Hepatocyte (in vitro differentiated cells): Measurements from ENCODE around the gene NRP1. TPM values are rescaled to one million over a fixed set of nuclear protein-coding genes. Genes with fewer than 3 reads are reported as not detected.

Source experiments
- DNase-seq: peaks from one replicate; pipeline ENCODE4 v3.0.0-alpha.2; 2016; ENCODE audit warnings: low spot score
- H2AFZ ChIP-seq: fragments of 200-600 bp; sonication (generic); 2 replicates; pipeline ENCODE4 v1.6.0; 2016; ENCODE audit warnings: antibody characterized with exemption, mild to moderate bottlenecking
- H3K27ac ChIP-seq: fragments of 200-600 bp; sonication (generic); 2 replicates; pipeline ENCODE4 v1.5.1; 2016; ENCODE audit warnings: mild to moderate bottlenecking
- H3K27me3 ChIP-seq: fragments of 200-600 bp; sonication (generic); 2 replicates; pipeline ENCODE4 v1.6.1; 2016
- H3K36me3 ChIP-seq: fragments of 200-600 bp; sonication (generic); replicated peaks from 2 replicates; pipeline ENCODE4 v1.5.1; 2016; ENCODE audit warnings: low read depth; ENCODE audit not compliant: insufficient read depth
- H3K4me1 ChIP-seq: fragments of 200-600 bp; sonication (generic); 2 replicates; pipeline ENCODE4 v1.5.1; 2016; ENCODE audit warnings: mild to moderate bottlenecking, moderate library complexity; ENCODE audit not compliant: insufficient read depth
- H3K4me2 ChIP-seq: fragments of 200-600 bp; sonication (generic); 2 replicates; pipeline ENCODE4 v1.6.0; 2016
- H3K4me3 ChIP-seq: fragments of 200-600 bp; sonication (generic); 2 replicates; pipeline ENCODE4 v1.5.1; 2016; ENCODE audit warnings: mild to moderate bottlenecking
- H3K79me2 ChIP-seq: fragments of 200-600 bp; sonication (generic); 2 replicates; pipeline ENCODE4 v1.6.0; 2017; ENCODE audit warnings: mild to moderate bottlenecking
- H3K9me2 ChIP-seq: fragments of 200-600 bp; sonication (generic); replicated peaks from 2 replicates; pipeline ENCODE4 v1.6.0; 2017; ENCODE audit warnings: mild to moderate bottlenecking; ENCODE audit not compliant: insufficient read depth
- H3K9me3 ChIP-seq: fragments of 200-600 bp; sonication (generic); 2 replicates; pipeline ENCODE4 v1.5.1; 2016; ENCODE audit warnings: low read depth, mild to moderate bottlenecking
- H4K20me1 ChIP-seq: fragments of 200-600 bp; sonication (generic); 2 replicates; pipeline ENCODE4 v1.6.0; 2016; ENCODE audit warnings: mild to moderate bottlenecking; ENCODE audit not compliant: insufficient read depth, poor library complexity, severe bottlenecking
- CTCF ChIP-seq: fragments of 200-600 bp; sonication (generic); IDR thresholded peaks from 2 replicates; pipeline ENCODE4 v1.5.1; 2016; ENCODE audit warnings: antibody characterized with exemption, mild to moderate bottlenecking; ENCODE audit not compliant: poor library complexity
- EZH2 ChIP-seq: fragments of 200-600 bp; sonication (generic); IDR thresholded peaks from 2 replicates; pipeline ENCODE4 v1.6.1; 2016; ENCODE audit warnings: antibody characterized with exemption, mild to moderate bottlenecking, borderline replicate concordance
- EZH2phosphoT487 ChIP-seq: fragments of 200-600 bp; sonication (generic); IDR thresholded peaks from one replicate; pipeline ENCODE4 v1.6.1; 2018; ENCODE audit warnings: antibody characterized with exemption, mild to moderate bottlenecking, low read depth, moderate library complexity; ENCODE audit not compliant: unreplicated experiment, severe bottlenecking
- WGBS: methylation state at CpG from one replicate; pipeline ENCODE4 v1.1.6; 2016; ENCODE audit warnings: low lambda C conversion rate; ENCODE audit errors: missing lambda C conversion rate; 5-methylcytosine and 5-hydroxymethylcytosine counted together
- polyA plus RNA-seq: library from polyadenylated mRNA; unstranded; fragments of >200 nt; fragmentation: Nextera tagmentation; extraction: Ambion mirVana; gene quantifications from 2 replicates; pipeline ENCODE4 v1.2.1, GENCODE V29; 2016
- total RNA-seq: library from RNA; depleted of rRNA; stranded (reverse); fragments of >200 nt; gene quantifications from 2 replicates; pipeline ENCODE4 v1.2.3, GENCODE V29; 2014

The NRP1 gene
- total and polyA plus RNA-seq, 2 experiments from 2014 or later: 32.2 to 46.9 TPM

DNA sequence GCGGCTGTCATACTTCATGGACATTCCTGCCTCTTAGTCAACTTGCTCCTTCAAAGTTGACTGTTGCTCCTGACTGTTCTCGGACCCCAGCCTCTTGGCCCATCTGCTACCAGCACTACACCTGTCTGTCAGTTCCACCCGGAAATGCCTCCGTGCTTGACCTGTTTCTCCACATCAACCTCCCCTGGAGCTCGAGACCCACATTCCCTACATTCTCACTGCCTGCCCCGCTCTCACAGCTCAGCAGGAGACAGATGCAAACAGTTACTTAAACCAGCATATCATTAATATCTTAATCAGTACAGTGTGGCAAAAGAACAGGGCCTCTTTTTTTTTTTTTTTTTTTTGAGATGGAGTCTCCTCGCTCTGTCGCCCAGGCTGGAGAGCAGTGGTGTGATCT is 174.3 kb downstream of the NRP1 start:
- Histone ChIP-seq H3K27ac (no peak overlapping the region), H2AFZ (no peak overlapping the region)
- WGBS: 83% methylated on average over 8 of the region's 8 CpGs

GRCh38 chr10:33157103-33157502 is 177.4 kb downstream of the NRP1 start:
- peaks cover 13% of the 10 kb centered on the region for H3K4me1 ChIP-seq
- no peaks in the 10 kb centered on the region for H3K9me3 ChIP-seq
- peak overlapping the region; percentile 60 for H3K27ac ChIP-seq
- H3K4me3 ChIP-seq: no peak overlapping the region
- no peaks in the 10 kb centered on the region for H4K20me1 ChIP-seq
- TF ChIP-seq CTCF: no peak
- no peak for TF ChIP-seq EZH2phosphoT487
- TF ChIP-seq EZH2: no peak
- H3K9me2 ChIP-seq: no peaks in the 10 kb centered on the region
- H3K79me2 ChIP-seq: no peaks in the 10 kb centered on the region
- H3K4me2 ChIP-seq: no peak overlapping the region
- WGBS: 93% methylated on average over 4 of the region's 4 CpGs
- no peaks in the 10 kb centered on the region for H3K27me3 ChIP-seq
- H2AFZ ChIP-seq: no peak overlapping the region
- H3K36me3 ChIP-seq: no peaks in the 10 kb centered on the region
- no peak for DNase-seq

More for the DNA sequence above, 174.3 kb downstream of the NRP1 start:
- Histone ChIP-seq H3K79me2 (no peaks in the 10 kb centered on the region), H3K4me1 (peaks cover 6% of the 10 kb centered on the region), H3K4me2 (no peak overlapping the region), H3K27me3 (no peaks in the 10 kb centered on the region), H4K20me1 (no peaks in the 10 kb centered on the region), H3K4me3 (no peak overlapping the region), H3K36me3 (no peaks in the 10 kb centered on the region), H3K9me3 (no peaks in the 10 kb centered on the region), H3K9me2 (no peaks in the 10 kb centered on the region)
- DNase-seq: no peak
- TF ChIP-seq CTCF: no peak
- no peak for TF ChIP-seq EZH2phosphoT487
- no peak for TF ChIP-seq EZH2

DNA sequence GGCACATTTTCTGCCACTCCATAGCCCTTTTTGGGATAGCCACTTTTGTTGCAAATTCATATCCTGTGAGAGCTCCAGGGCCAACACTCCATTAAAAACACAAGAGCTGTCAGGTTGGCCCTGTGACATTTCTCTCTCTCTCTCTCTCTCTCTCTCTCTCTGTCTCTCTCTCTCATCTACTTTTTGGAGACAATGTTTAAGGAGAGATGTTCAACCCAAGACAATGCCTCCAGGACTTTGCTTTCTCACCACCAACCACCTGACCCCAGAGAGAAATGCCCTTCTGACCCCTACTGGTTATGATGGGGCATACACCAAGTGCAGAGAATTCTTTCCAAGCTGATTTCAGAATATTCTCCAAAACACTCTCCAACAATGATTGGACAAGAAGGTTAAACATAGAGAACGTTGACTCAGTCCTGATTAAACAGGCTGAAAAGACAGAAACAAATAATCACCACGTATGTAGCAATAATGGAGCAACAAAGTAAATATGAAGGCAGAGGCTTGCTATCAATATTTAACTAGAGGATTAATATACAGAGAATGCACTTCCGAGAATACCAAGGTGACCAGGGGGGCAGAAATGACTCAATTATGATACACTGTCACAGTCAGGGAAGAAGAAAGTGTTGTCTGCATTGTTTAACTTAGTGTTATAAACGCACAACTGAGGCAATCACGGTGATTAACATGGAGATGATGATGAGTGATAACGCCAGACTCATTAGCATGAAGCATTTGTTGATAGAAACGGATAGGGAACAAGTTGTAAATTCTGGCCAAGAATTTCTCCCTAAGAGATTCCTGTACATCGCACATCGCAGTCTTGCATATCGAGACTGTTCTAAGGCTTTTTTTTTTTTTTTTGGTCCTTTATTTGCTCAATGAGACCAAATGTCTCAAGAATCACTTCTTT is 178.5 kb downstream of the NRP1 start:
- Histone ChIP-seq H2AFZ (no peak overlapping the region), H3K27ac (peak overlapping the region; percentile 60), H3K4me2 (peak overlapping the region; percentile 52), H3K79me2 (no peaks in the 10 kb centered on the region), H4K20me1 (no peaks in the 10 kb centered on the region), H3K9me3 (no peaks in the 10 kb centered on the region), H3K27me3 (no peaks in the 10 kb centered on the region), H3K36me3 (no peaks in the 10 kb centered on the region), H3K9me2 (no peaks in the 10 kb centered on the region), H3K4me3 (no peak overlapping the region), H3K4me1 (peaks cover 24% of the 10 kb centered on the region)
- peak; percentile 60 for TF ChIP-seq CTCF
- TF ChIP-seq EZH2phosphoT487: no peak
- no peak for TF ChIP-seq EZH2
- DNase-seq: peak; percentile 72
- WGBS: 45% methylated on average over 10 of the region's 10 CpGs
